HG03571 (cell line): ENCODE results near the gene LAT.
"Not testable (repeated sequence)": the region's sequence is repeated elsewhere in the genome, so short reads cannot be mapped to it uniquely, and the experiment has no call there.

Experiments used
- ATAC-seq: cut with Tn5 transposase; IDR thresholded peaks from one replicate; pipeline ENCODE4 v1.9.1; 2021; ENCODE audit not compliant: unreplicated experiment

Gene LAT

GRCh38 chr16:28977703-28978662, 6.9 kb upstream of the LAT start:
- ATAC-seq: no peak

GRCh38 chr16:28980330-28980729, 4.5 kb upstream of the LAT start:
- not testable (repeated sequence) for ATAC-seq

- no peak for ATAC-seq
Observed at GRCh38 chr16:28980929-28981328, 3.9 kb upstream of the LAT start.

- no peak for ATAC-seq
Observed at GRCh38 chr16:28981517-28981916, 3.3 kb upstream of the LAT start.

GRCh38 chr16:28982418-28982817, 2.4 kb upstream of the LAT start:
- no peak for ATAC-seq

DNA sequence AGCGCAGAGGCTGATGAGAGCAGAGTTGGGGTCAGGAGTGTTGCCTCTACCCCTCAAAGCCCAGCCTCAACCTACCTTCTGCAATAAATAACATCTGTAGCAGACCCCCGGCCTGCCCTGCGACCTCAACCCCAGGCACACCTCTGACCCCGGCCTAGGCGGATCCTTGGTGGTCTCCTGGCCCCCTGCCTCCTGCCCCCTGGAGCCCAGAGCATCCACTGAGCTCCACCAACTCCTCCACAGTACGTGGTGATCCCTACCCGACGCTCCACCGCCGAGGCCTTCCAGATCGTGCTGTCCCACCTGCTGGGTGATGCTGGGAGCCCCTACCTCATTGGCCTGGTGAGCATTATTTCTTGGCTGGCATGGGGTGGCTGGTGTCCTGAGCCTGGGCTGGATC, 1.9 kb upstream of the LAT start:
- ATAC-seq: no peak

DNA sequence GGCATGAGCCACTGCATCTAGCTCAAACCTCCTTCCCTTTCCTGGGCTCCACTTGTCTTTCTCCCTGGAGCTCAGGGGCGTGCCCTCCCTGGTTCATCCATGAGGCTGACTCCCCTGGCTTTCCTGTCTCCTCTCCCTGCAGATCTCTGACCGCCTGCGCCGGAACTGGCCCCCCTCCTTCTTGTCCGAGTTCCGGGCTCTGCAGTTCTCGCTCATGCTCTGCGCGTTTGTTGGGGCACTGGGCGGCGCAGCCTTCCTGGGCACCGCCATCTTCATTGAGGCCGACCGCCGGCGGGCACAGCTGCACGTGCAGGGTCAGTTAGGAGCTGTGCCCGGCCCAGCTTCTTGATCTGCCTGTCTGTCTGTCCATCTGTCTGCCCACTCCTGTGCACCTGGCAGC, 1.2 kb upstream of the LAT start:
- no peak for ATAC-seq

- ATAC-seq: no peak
Observed at GRCh38 chr16:28984091-28984490, 761 bp upstream of the LAT start.

DNA sequence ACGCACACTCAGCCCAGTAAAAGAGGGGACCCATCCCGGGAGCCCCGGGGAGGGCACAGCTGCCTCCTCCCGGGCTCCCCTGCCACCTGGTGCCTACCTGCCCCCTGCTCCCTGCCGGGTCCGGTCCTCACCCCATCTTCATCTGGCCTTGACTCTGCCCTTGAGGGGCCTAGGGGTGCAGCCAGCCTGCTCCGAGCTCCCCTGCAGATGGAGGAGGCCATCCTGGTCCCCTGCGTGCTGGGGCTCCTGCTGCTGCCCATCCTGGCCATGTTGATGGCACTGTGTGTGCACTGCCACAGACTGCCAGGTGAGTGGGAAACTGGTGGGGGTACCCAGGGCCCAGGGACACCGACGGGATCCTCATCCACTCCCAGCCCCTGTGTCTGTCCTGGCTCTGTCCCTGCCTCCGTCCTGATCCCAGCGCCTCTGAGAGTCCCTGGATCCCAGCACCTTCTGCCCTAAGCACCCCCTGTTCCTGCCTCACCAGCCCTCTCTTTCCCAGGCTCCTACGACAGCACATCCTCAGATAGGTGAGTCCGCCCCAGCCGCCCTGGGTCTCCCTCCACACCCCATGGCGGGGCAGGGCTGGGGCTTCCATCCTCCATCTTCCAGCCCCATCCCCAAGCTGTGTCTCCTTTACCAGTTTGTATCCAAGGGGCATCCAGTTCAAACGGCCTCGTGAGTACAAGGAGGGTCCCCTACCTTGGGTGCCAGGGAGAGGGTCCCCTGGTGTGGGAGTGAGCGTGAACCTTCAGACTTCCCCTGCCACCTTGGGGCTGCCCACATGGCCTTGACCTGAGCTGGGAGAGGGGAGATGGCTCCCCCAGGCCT, 574 bp downstream of the LAT start:
- ATAC-seq: no peak

DNA sequence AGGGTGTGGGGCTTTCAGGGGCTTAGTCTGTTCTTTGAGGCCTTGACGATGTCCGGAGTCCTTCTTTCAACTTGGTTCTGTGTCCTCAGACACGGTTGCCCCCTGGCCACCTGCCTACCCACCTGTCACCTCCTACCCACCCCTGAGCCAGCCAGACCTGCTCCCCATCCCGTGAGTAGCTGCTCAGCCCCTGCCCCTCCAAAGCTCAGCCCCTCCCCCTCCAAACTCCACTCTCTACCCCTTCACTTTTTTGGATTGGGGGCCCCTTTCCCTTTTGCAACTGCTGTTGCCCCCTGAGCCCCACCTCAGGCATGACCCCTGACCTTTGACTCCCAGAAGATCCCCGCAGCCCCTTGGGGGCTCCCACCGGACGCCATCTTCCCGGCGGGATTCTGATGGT, 1.2 kb downstream of the LAT start:
- no peak for ATAC-seq

- ATAC-seq: no peak
Observed at GRCh38 chr16:28986492-28986891, 1.6 kb downstream of the LAT start.

DNA sequence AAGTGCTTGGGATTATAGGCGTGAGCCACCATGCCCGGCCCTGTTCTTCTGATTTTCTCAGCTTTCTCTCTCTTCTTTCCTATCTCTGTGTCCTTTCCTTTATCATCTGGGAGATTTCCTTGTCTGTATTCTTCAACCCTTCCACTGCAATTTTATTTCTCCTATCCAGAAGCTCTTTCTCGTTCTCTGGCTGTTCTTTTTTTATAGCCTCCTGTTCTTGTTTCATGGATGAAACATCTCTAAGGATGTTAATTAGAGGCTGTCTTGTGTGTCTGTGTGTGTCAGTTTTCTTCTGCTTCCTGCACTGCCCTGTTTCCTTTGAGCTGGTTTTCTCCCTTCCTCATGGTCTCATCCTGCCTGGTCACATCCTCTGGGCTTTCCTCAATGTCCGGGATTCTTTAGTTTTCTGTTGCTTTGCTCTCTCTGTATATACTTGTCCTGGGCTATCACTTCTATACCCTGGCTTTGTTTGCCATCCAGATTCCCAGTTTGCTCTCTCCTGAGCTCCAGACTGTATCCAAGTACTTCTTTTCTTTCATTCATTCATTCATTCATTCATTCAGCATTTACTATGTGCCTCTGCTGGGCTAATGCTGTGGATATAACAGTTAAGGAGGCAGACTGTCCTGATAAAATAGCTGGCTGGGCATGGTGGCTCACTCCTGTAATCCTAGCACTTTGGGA, 2.5 kb downstream of the LAT start:
- no peak for ATAC-seq

DNA sequence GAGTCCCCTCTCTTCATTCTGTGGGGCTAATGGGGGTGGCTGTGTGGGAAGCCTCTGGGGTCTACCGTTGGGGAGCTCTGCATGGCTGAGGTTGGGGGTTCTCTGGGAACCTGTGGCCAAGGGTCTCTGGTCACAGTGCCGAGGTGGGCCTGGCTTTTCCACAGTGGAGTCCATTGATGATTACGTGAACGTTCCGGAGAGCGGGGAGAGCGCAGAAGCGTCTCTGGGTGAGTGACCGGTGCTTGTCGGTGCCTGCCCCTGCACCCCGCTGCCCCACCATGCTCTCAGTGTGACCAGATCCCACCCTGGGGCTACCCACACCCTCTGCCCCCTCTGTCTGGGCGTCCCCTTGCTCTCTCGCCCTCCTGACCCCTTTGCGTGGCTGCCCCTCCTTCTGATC, 4.5 kb downstream of the LAT start:
- no peak for ATAC-seq

- ATAC-seq: no peak
Observed at GRCh38 chr16:28990375-28991040, 5.7 kb downstream of the LAT start.

DNA sequence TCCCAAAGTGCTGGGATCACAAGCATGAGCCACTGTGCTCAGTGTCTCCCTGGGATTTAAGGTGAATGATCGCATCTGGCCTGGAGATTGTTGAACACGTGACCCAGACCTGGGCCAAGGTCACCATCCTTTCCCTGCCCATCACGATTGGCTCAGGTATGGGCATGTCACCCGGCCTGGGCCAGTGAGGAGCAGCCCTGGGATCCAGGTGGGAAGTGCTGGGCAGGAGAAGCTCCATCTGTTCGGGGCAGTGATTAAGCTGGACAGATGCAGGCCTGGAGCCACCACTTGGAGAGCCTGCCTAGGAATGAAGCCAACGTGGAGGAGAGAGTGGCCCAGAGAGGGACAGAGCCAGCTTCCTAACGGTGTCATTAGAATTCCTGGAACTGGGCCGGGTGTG, 6.8 kb downstream of the LAT start:
- ATAC-seq: no peak

DNA sequence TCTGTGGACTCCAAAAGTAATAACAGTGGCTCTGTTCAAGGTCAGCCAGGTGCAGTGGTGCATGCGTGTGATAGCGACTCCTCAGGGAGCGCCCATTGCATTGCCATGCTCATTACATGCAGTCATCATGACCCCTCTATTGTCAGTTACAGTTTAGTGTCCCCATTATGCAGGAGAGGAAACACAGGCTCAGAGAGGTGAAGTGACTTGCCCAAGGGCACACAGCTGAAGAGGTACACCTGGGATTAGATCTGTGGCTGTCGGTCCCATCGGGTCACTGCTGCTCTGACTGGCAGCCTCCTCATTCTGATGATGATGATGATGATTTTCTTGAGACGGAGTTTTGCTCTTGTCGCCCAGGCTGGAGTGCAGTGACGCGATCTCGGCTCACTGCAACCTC, 7.6 kb downstream of the LAT start:
- ATAC-seq: no peak

- ATAC-seq: no peak
Observed at GRCh38 chr16:28998837-28999236, 14.0 kb downstream of the LAT start.

- no peak for ATAC-seq
Observed at GRCh38 chr16:28999577-28999976, 14.7 kb downstream of the LAT start.

GRCh38 chr16:29000019-29000418, 15.2 kb downstream of the LAT start:
- no peak for ATAC-seq

GRCh38 chr16:29004496-29005139, 19.8 kb downstream of the LAT start:
- ATAC-seq: not testable (repeated sequence)
